Jurkat, Clone E6-1 (cell line): ENCODE results near the gene CHST8.

Experiments
- DNase-seq: peaks from one replicate; pipeline ENCODE4 v3.0.0-alpha.2; 2011; ENCODE audit warnings: low read depth, low spot score
- H3K4me3 ChIP-seq: 2 replicates; pipeline ENCODE4 v1.5.1; 2011; ENCODE audit warnings: mild to moderate bottlenecking, low read length, control low read depth, moderate library complexity

CHST8 gene

DNA sequence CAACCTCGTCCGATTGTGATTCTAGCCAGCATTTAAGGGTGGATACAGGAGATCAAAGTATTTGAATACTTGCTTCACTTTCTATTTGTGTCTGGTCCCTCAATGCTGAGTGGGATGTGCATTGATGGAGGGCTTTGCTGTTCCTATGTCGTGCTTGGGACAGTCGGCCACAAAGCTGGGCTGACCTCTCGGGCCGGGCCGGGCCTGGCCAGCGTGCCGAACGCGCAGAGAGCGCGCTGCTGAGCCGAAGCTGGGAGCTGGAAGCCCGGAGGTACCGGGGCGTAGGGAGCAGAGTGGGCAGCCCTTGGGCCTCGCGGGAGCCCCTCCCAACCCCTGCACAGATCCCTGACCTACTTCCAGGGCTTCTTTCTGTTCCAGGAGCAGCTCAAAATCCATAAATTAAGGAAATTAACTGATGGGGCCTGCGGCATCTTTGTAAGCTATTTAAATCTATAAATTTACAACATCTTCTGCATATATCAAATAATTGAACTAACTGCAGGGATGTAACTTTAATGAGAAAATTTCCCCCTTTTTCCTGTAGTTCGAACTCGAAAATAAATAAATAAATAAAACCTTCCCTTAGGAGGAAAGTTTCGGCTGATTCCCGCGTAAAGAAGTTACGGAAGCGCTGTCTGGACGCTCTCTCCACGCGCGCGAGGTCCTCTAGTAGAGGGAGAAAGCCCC lies 173.1 kb downstream of the CHST8 start:
- no peak for DNase-seq
- peak overlapping the region; percentile 64 for H3K4me3 ChIP-seq

DNA sequence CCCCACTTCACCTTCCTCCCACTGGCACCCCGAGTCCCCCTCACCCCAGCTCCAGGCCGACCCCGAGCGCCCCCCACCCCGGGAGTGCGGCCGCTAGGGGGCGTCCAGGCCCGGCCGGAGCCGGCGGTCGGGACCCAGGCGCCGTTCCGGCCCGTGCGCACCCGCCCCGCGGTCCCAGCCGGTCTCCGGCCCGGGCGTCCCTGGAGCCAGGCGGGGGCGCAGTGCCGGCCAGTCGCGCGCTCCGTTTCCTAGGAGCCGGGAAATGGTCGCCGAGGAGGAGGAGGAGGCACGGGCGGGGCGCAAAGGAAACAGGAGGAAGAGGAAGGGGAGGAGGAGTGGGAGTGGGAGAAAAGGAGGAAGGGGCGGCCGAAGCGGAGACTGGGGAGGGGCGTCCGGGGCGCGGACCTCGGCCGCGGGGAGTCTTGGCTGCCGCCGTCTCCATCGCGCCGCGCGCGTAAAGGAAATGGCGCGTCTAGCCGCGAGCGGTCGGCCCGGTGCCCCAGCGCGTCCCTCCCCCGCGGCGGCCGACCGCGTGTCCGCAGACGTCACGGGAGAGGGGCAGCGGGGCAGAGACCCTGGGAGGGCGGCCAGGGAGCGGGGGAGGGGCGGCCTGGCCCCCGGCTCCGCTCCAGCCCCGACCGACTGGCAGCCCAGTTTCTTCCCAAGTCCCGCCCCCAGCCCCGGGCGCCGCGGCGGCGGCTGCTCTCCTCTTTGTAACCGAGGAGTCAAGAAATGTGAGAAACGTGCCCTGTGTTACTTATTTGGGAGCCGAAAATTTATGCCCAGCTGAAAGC lies 173.8 kb downstream of the CHST8 start:
- peak overlapping the region; percentile 64 for H3K4me3 ChIP-seq
- no peak for DNase-seq

DNA sequence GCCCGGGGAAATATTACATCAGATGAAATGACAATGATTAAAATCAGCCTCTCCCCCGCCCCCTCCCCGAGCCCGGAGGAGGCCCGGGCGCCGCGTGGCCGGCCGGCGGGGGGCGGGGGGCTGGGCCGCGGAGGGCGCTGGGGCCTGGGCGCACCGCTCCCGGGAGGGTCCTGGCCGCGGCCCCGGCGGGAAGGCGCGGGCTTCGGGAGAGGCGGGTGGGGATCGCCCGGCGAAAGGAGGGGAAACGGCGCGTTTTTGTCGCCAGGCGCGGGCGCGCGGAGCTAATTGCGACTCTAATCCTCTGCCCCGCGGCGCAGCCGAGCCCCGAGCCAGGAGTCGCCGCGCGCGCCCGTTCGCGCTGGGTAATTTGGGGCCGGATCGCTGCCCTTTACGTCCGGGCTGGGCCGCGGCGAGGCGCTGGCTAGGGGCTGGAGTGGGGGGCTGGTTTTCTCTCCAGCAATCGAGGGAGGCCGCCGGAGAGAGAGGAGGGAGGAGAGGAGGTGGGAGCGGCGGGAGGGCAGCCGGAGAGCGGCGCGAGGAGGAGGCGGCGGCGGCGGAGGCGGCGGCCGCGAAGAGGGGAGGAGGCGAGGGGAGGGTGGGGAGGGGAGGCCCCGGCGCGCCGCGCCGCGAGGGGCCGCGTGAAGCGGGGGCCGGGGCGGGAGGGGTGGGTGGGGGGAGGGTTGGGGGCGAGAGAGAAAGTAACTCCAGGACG lies 174.6 kb downstream of the CHST8 start, which contains the start of gene KCTD15:
Gene KCTD15, plus strand, starts transcription at position 707 of the 712 bp plus-strand sequence. CDS start 3,585 bp downstream, outside the sequence.
- DNase-seq, result no peak
- peak within 1 kb of the TSS; percentile 64 for H3K4me3 ChIP-seq

DNA sequence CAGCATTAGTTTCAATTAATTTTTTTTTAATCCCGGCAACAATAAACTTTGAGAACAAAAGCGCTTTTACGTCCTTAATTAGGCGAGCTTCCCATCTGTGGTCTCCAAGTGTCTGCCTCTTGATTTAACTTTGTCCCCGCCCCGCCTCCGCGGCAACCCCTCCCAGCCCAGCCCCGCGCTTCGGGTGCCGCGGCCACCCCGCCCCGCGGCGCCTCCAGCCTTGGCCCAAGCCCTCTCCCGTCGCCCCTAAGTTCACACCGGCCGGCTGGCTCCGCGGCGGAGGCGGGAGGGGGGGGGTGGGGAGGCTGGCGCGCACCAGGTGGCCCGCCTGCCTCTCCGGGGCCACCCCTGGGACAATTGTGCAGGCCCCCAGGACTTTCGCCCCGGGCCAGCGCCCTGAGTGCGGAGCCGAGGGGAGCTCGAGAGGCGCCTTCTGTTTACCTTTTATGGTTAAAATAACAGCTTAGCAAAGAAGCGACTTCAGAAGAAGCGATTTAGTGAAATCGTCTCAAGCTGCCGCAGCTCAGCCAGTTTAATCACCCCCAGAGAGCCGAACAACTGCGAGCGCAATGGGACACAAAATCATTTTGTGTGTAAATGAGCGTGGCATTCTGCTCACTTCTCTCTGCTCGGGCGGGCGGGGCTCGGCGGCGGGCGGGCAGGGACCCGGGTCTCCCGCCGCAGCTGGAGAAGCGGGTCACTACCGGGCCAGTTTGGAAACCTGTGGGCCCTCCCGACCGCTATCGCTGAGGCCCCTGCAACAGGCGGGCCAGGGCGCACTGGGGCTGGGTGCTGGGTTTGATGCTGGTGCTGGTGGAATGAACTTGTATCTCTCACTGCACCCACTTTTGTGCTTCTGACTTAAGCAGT lies 176.3 kb downstream of the CHST8 start:
- H3K4me3 ChIP-seq, result no peak overlapping the region
- DNase-seq, result no peak

DNA sequence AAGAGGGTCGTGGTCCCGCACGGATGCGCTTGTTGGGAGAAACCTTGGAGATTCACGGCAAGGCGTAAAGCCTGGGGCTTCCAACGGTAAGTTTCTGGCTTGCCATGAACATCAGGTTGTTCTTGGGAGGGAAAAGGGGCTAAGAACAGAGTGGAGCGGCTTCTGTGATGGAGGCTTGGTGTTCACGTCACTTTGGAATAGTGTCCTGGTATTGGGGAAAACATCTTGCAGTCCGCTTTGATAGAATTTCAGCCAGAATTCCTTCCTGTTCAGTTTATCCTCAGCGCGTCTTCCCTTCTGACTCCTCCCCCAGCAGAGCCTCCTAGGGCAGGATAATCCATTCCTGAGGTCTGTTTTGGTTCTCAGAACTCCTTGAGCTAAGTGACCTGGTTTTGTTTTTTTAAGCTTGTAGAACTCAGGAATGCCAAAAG lies 176.9 kb downstream of the CHST8 start:
- no peak overlapping the region for H3K4me3 ChIP-seq
- DNase-seq, result no peak

DNA sequence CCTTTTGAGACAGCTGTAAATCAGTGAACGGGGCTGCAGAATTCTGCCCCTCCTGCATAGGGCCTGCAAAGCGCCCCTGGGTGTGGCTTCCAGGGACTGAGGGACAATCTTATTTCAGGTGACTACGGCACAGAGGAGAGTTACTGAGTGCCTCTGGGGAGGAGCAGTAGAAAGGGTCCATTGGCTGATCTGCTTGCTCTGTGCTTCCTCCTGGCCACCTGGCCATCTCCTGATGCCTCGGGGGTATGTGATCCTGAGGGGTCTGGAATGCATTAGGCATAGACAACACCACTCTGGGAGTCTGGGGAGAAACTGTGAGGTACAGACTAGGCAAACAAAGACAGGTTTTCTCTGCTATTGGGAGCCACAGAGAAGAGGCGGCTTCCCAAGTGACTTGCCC lies 177.7 kb downstream of the CHST8 start:
- DNase-seq, result no peak
- no peak overlapping the region for H3K4me3 ChIP-seq

DNA sequence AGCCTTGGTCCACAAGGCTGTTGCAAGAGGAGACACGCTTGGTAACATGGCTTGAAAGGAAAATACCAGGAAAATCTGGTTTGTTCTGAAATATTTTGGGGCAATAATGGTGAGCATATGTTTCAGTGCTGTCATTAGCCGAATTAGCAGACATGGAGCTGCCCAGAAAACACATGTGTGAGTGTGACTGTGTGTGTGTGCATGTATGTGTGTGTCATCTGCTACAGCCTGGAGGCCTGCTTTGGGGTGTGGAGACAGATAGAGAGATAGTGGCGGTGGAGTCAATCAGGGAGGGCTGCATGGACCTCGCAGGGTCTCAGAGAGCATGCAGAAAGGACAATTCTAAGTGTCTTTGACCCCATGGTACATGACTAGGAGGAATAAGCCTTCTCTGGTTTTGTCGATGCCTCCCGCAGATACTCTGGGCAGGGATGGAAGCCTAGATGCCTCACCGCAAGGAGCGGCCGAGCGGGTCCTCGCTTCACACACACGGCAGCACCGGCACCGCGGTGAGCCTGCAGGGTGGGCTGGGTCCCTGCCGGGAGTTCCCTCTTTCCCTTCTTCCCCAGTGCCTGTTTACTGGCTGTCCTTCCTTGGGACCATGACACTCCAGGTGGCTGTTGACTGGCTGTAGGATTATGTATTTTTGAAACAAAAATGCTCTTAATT lies 178.4 kb downstream of the CHST8 start:
- no peak for DNase-seq
- H3K4me3 ChIP-seq, result no peak overlapping the region

DNA sequence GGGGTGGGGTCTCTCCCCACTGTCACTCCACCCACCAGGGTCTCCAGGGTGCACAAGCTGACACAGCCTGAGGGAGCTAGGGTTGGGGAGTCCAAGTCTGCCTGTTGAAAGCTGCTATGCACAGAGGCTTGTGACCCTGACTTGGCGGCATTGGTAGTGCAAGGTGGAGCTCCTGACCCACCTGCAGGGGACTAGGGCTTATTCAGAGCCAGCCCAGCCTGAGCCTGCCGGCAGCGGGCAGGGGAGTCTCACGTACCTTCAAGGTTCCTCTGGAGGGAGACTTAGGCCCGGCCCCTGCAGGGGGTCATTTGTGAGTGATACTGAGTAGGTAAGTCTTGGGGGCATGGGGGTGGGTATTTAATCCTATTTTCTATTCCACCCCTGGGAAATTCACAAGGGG lies 179.7 kb downstream of the CHST8 start:
- no peak overlapping the region for H3K4me3 ChIP-seq
- no peak for DNase-seq

DNA sequence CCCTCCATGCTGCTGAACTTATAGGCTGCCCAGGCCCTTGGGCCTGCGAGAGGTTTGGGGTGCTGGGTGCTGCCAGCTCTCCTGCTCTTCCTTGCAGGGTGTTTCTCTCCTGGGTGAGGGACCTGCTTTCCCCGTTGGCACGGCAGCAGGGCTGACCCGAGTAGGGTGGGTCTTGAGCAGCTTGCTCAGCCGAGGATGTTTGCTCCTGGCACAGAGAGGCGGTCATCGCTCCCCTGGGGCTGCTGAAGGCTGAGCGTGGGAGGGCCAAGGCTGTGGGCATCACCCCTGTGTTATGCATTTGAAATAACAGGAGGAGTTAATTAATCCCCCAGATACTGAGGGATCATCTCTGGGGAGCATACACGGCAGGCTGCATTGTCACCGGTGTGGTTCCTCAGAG lies 180.2 kb downstream of the CHST8 start:
- H3K4me3 ChIP-seq, result no peak overlapping the region
- no peak for DNase-seq

DNA sequence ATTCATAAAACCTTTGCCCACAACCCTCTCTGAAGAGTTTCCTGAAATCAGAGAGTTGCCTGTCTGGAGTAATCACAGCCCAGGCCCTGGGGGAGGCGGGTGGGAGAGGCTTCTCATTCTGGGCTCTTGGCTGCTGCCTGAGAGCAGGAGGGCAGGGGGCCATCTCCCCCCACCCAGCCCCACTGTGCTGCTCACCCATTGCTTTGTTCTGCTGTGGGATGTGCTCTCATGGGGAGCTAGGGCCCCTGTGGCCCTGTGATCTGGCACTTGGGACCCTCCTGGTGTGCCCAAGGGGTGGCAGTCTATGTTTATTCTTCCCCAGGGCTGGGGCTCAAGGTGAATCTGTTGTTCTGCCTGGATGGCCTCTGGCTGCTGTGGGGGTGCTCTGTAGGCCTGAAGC lies 181.0 kb downstream of the CHST8 start:
- DNase-seq, result no peak
- no peak overlapping the region for H3K4me3 ChIP-seq

DNA sequence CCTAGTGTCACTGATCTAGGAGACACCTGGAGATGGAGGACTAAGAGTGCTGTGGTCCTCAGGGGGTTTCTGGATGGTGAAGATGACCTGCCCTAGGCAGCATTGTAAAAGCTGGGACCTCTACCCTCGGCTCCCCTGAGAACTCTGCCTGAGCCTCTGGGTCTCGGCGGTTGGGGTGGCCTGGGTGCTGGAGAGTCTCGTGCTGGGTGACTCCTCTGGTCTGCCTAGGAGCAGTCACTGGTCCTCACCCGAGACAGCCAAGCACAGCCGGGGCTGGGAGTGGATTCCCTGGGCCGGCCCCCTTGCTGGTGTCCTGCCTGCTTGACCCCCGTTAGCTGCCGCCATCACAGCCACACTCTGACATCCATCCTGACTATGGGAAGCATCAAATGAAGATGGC lies 181.6 kb downstream of the CHST8 start:
- H3K4me3 ChIP-seq, result no peak overlapping the region
- DNase-seq, result no peak

DNA sequence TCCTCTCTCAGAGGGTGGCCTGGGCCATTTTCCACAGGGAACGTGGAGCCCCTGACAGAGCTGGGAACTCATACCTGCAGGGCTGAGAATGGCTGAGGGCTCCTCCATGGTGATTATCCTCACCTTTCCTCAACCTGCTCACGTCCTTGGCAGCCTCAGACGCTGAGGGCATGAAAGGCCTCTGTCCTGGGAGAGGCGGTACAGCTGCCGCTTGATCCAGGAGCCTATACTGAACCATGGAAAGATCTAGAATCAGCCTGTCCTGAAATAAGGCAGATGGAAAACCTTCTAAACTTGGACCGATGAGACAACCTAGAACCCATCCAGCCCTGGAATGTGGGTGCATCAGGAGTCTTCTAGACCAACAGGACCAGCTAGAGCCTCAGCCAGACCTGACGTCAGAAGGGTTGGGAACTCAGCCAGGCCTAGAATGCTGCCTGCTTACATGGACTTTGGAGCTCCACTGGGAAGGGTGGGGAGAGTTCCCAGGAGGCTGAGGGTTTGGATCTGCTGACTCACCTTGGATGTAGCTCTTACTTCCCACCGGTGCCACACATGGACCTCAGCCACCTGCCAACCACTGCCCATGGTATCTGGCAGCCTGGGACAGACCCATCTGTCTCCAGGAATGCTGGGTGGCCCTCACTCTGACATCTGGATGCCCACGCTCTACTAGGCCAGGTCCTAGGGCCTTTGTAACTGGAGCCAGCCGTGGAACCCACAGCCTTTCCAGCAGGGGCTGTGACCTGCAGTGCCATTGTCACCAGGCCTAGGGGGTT lies 182.5 kb downstream of the CHST8 start:
- H3K4me3 ChIP-seq, result no peak overlapping the region
- no peak for DNase-seq

DNA sequence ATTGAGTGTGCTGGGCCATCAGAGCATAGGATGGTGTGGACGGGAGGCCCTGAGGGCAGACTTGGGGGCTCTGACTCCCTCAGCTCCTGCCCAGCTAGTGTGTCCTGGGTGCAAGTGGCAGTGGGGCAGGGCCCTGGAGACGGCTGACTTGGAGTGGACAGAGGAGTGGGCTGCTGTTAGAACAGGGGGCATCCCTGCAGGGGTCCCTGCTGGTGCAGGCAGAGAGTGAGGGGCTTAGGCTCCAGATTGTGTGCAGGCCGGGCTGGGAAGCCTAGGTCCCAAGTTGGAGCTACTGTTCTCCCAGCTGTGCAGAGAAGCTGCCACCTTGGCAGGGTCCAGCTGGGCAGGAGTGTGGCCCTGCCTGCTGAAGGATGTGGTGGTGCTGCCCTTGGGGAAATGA lies 183.6 kb downstream of the CHST8 start:
- DNase-seq, result no peak
- H3K4me3 ChIP-seq, result no peak overlapping the region

DNA sequence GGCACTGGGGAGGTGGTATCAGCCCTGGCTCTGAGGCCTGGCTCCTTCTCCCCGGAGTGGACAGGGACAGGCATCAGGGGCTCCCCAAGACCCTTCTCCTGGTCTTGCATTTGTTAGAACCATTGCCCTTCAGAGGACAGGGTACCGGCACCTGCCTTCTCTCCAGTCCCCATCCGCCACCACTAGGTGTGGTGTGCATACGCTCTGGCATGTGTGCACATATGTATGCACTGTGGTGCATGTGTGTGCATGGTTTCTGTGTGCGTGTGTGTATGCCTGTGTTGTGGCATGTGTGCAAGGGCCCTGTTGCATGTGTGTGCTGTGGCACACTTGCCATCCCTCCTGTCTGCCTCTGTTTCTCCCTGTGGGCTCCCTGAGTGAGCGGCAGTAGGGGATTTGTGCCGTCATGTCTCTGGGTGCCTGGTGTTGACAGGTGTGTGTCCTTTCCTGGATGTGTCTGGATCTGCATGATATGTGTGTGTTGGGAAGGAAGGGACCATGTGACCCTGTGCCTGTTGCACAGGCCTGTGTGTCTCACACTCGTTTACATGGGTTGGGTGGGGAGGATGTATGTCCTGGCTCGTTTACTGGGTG lies 184.2 kb downstream of the CHST8 start:
- DNase-seq, result no peak
- H3K4me3 ChIP-seq, result no peak overlapping the region

DNA sequence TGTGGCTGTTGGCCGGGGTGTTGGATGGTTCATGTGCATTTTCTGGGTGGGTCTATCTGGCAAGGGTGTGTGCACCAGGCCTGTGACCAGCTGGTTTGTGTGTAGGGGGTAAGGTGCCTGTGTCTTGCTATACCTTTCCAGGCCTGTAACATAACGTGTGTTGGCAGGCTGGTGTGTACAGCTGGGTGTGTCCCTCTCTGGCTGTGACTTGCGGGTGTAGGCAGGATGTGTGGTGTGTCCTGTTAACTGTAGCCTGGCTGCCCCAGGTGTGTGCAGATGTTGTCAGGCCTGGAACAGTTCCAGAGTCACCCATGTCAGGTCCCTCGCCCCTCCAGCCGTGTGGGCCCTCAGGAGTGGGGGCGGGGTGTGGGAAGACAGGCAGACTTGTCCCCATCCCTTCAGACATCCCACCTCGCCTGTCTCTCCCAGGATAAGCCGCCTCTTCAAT lies 184.7 kb downstream of the CHST8 start:
- no peak for DNase-seq
- no peak overlapping the region for H3K4me3 ChIP-seq

DNA sequence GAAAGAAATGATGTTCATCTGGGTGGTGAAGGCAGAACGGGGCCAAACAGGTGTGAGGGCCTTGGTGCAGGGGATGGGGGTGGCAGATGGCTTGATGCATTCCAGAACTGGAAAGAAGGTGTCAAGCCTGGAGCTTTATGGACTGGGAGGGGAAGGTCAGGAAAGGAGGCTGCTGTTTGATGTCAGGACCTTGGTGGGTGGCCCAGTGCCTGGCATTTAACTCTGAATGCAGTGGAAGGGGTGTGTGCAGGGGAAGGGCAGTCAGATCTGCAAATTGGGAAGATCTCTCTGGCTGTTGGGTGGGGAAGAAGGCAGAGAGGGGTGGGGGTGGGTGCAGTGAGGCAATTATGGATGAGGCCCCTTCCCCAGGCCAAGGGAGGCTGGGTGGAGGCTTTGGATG lies 186.6 kb downstream of the CHST8 start:
- no peak for DNase-seq
- no peak overlapping the region for H3K4me3 ChIP-seq

DNA sequence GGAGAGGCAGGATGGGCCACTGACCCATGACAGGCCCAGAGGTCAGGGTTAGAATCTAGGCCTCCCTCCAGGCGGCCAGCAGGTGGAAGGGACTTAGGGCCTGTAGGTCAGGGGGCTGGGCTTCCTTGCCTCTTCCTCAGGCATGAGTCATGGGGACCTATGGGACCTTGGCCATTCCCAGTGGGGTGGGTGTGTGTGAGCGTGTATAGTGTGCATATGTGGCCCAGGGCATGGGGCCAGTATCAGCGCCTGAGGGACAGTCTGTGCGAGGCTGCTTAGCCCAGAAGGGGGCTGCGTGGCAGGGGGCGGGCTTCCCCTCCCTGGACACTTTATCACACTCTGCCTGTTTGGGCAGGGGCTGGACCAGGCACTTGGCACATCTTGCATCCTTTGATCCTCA lies 188.2 kb downstream of the CHST8 start:
- no peak overlapping the region for H3K4me3 ChIP-seq
- no peak for DNase-seq

DNA sequence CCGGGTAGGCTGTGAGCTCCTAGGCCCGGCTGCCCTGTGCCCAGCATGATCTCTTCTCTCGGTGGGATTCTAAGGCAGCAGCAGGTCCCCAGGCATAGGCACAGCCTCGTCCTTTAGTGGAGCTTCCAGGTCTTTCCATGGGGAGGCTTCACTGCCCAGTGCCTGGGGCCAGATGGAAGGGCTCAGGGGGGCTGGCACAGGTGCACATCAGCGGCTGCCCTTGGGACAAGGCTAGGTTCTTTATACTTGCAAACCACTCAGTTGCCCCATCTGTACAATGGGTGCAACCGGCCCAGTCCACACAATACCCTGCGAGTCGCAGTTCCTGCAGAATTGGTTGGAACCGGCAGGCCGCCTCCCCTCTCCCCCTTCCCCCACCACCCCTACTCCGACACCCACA lies 189.1 kb downstream of the CHST8 start:
- DNase-seq, result no peak
- no peak overlapping the region for H3K4me3 ChIP-seq
